ENCODE results near the gene KANSL3. TPM values are rescaled to one million over a fixed set of nuclear protein-coding genes. Genes with fewer than 3 reads are reported as not detected.

The KANSL3 gene
- total and polyA plus RNA-seq, 9 of the 15 experiments (the other 6 are each of a cell fraction or from before 2014, with no cell fraction given): 11.3 to 43.7 (median 27.9) TPM

- ChIA-PET POLR2A (interaction anchor here (0.6 kb wide), 1 partner anchor 28 kb away, joined by 3 read pairs; no protein-coding TSS in a partner anchor), CTCF (ENCODE audit: low intra/inter-chr PET ratio) (no interaction called here)
- ATAC-seq (no peak), DNase-seq (ENCODE audit: extremely low read depth in 1 of 4, low spot score in 3 of 4) (no peak), FAIRE-seq (no peak)
- H3K4me1 ChIP-seq (replicated peaks in 1 of 2; ENCODE audit: control insufficient read depth in 2 of 2, insufficient read depth in 2 of 2, low read length in 2 of 2): no peaks in the 10 kb centered on the region; a peak in 2 of 5 replicates
- H3K9ac ChIP-seq (ENCODE audit: insufficient read depth in 1 of 2, low read depth in 2 of 2, low read length in 2 of 2): no peak overlapping the region
- no peaks in the 10 kb centered on the region for H3K9me3 ChIP-seq (replicated peaks; ENCODE audit: control insufficient read depth, insufficient read depth, low read depth, low read length)
- H3K27me3 ChIP-seq (ENCODE audit: control insufficient read depth in 2 of 2, insufficient read depth in 2 of 2, low read length in 2 of 2): no peaks in the 10 kb centered on the region
- no peak overlapping the region for H2AFZ ChIP-seq (ENCODE audit: low read depth, low read length)
- peaks cover 91% of the 10 kb centered on the region for H3K36me3 ChIP-seq (ENCODE audit: control insufficient read depth, insufficient read depth, low read length)
- H3K27ac ChIP-seq (ENCODE audit: extremely low read depth, low read depth, low read length): no peak overlapping the region
- no peaks in the 10 kb centered on the region; the same call in 2 of the 3 replicates for H3K79me2 ChIP-seq (ENCODE audit: control insufficient read depth, insufficient read depth, low read length)
- no TSS peak for BruUV-seq (replicated peaks)
- no peak for TF ChIP-seq STAT5A (IDR thresholded peaks at IDR 0.05; ENCODE audit: borderline replicate concordance, low read length)
- no peak for TF ChIP-seq ZBTB34 (CRISPR knock-in tag; IDR thresholded peaks at IDR 0.05)
- no peak for TF ChIP-seq THRA (IDR thresholded peaks at IDR 0.05)
- TF ChIP-seq FOSL1 (tag; conservative IDR thresholded peaks at IDR 0.05): no peak
- intact Hi-C loops (cut with micrococcal nuclease) (no loop called here), in situ Hi-C loops (cut with MboI) (no loop called here)
- H3K4me2 ChIP-seq (ENCODE audit: insufficient read depth, low read length): no peak overlapping the region
- H3K4me3 ChIP-seq: no peak overlapping the region
- H4K20me1 ChIP-seq (replicated peaks; ENCODE audit: control insufficient read depth, insufficient read depth, low read length): no peaks in the 10 kb centered on the region
- no peaks in the 10 kb centered on the region for H3K9me1 ChIP-seq (ENCODE audit: control insufficient read depth, insufficient read depth, low read length)
These were observed 41.5 kb downstream of the KANSL3 start for GRCh38 chr2:96596596-96596995.

Measured in K562 (cell line).